WTC11 (cell line): ENCODE results near the gene LETMD1. TPM values are rescaled to one million over a fixed set of nuclear protein-coding genes. Genes with fewer than 3 reads are reported as not detected.

Source experiments
- ATAC-seq: fragments of 200-7000 bp; cut with Tn5 transposase; 2 replicates; pipeline ENCODE4 v1.10.0; 2021; ENCODE audit warnings: mild to moderate bottlenecking, moderate library complexity
- CTCF ChIA-PET: fragments of 300-600 bp; sonication (Branson Sonifier 250); formaldehyde crosslinking; loops from one replicate; lab custom pipeline; 2021; ENCODE audit warnings: antibody characterized with exemption; lab: Charles Lee
- POLR2A ChIA-PET: fragments of 350-600 bp; sonication (Branson Sonifier 250); formaldehyde crosslinking; loops from one replicate; lab custom pipeline; 2021; ENCODE audit warnings: antibody characterized with exemption; lab: Charles Lee
- DNase-seq: peaks from one replicate; pipeline ENCODE4 v3.0.0; 2021; ENCODE audit warnings: low spot score
- H3K27ac Mint-ChIP-seq: 2 replicates; pipeline ENCODE4 v1.8.0; 2021; ENCODE audit warnings: mixed read lengths
- H3K27me3 Mint-ChIP-seq: 2 replicates; pipeline ENCODE4 v1.8.0; 2021; ENCODE audit warnings: low read depth, mild to moderate bottlenecking, moderate library complexity, mixed read lengths
- H3K36me3 Mint-ChIP-seq: 2 replicates; pipeline ENCODE4 v1.8.0; 2021; ENCODE audit warnings: mixed read lengths
- H3K4me1 Mint-ChIP-seq: 2 replicates; pipeline ENCODE4 v1.8.0; 2022; ENCODE audit warnings: mixed read lengths
- H3K4me3 Mint-ChIP-seq: 2 replicates; pipeline ENCODE4 v1.8.0; 2021; ENCODE audit warnings: mild to moderate bottlenecking, moderate library complexity, mixed read lengths
- H3K9me3 Mint-ChIP-seq: 2 replicates; pipeline ENCODE4 v1.8.0; 2021; ENCODE audit warnings: mixed read lengths
- EMX1 ChIP-seq: fragments of 250-450 bp; sonication (Bioruptor Pico); IDR thresholded peaks from 2 replicates; pipeline ENCODE4 v1.8.0; 2021; ENCODE audit warnings: mild to moderate bottlenecking
- FOXJ3 ChIP-seq: sonication (generic); formaldehyde crosslinking; IDR thresholded peaks from 2 replicates; pipeline ENCODE4 v1.9.0; 2021; ENCODE audit warnings: missing genetic modification reagents, mild to moderate bottlenecking, borderline replicate concordance
- GRHL2 ChIP-seq: fragments of 250-450 bp; sonication (Bioruptor Pico); IDR thresholded peaks from 2 replicates; pipeline ENCODE4 v1.8.0; 2022; ENCODE audit warnings: mild to moderate bottlenecking, moderate library complexity; ENCODE audit not compliant: insufficient replicate concordance, severe bottlenecking
- JAZF1 ChIP-seq: fragments of 250-450 bp; sonication (Bioruptor Pico); IDR thresholded peaks from 2 replicates; pipeline ENCODE4 v1.9.0; 2021; ENCODE audit warnings: moderate library complexity, mild to moderate bottlenecking, inconsistent platforms
- MLX ChIP-seq: sonication (generic); formaldehyde crosslinking; IDR thresholded peaks from 2 replicates; pipeline ENCODE4 v1.8.1; 2023; ENCODE audit warnings: mild to moderate bottlenecking, missing genetic modification reagents, moderate library complexity
- MXD4 ChIP-seq: fragments of 250-450 bp; sonication (Bioruptor Pico); IDR thresholded peaks from 2 replicates; pipeline ENCODE4 v1.8.0; 2021; ENCODE audit warnings: mild to moderate bottlenecking, moderate library complexity, borderline replicate concordance
- NFE2L1 ChIP-seq: sonication (generic); formaldehyde crosslinking; IDR thresholded peaks from 2 replicates; pipeline ENCODE4 v1.8.1; 2023; ENCODE audit warnings: missing genetic modification reagents
- NFYB ChIP-seq: sonication (generic); formaldehyde crosslinking; conservative IDR thresholded peaks from 2 replicates; pipeline ENCODE4 v1.8.0; 2022; ENCODE audit warnings: low read depth, missing genetic modification reagents
- NR3C1 ChIP-seq: sonication (generic); formaldehyde crosslinking; conservative IDR thresholded peaks from 2 replicates; pipeline ENCODE4 v1.8.1; 2023; ENCODE audit warnings: low read depth, mild to moderate bottlenecking, missing genetic modification reagents
- OVOL2 ChIP-seq: fragments of 250-450 bp; sonication (Bioruptor Pico); IDR thresholded peaks from 2 replicates; pipeline ENCODE4 v1.9.0; 2021; ENCODE audit warnings: mild to moderate bottlenecking, borderline replicate concordance
- RELA ChIP-seq: sonication (generic); formaldehyde crosslinking; IDR thresholded peaks from 2 replicates; pipeline ENCODE4 v1.8.1; 2022; ENCODE audit warnings: missing genetic modification reagents, mild to moderate bottlenecking, borderline replicate concordance
- SMAD3 ChIP-seq: sonication (generic); formaldehyde crosslinking; IDR thresholded peaks from 2 replicates; pipeline ENCODE4 v1.8.0; 2022; ENCODE audit warnings: missing genetic modification reagents, mild to moderate bottlenecking, borderline replicate concordance
- SOX15 ChIP-seq: fragments of 250-450 bp; sonication (Bioruptor Pico); IDR thresholded peaks from 2 replicates; pipeline ENCODE4 v1.9.0; 2021; ENCODE audit warnings: mild to moderate bottlenecking
- SP1 ChIP-seq: sonication (generic); formaldehyde crosslinking; conservative IDR thresholded peaks from 2 replicates; pipeline ENCODE4 v1.8.1; 2022; ENCODE audit warnings: missing genetic modification reagents
- ZNF232 ChIP-seq: sonication (generic); formaldehyde crosslinking; IDR thresholded peaks from 2 replicates; pipeline ENCODE4 v1.8.0; 2022; ENCODE audit warnings: mild to moderate bottlenecking, missing genetic modification reagents
- ZNF423 ChIP-seq: fragments of 250-450 bp; sonication (Bioruptor Pico); IDR thresholded peaks from 2 replicates; pipeline ENCODE4 v2.1.2; 2022; ENCODE audit warnings: mild to moderate bottlenecking, moderate library complexity
- total RNA-seq: library from RNA; stranded (reverse); gene quantifications from 3 replicates; pipeline ENCODE4 v1.2.3, GENCODE V29; 2021
- TF ChIP-seq, protein P1 (sequence below): sonication (generic); formaldehyde crosslinking; IDR thresholded peaks from 2 replicates; pipeline ENCODE4 v1.8.1; 2023; ENCODE audit warnings: mild to moderate bottlenecking, missing genetic modification reagents
- TF ChIP-seq, protein P2 (sequence below): sonication (generic); formaldehyde crosslinking; IDR thresholded peaks from 2 replicates; pipeline ENCODE4 v1.8.0; 2023; ENCODE audit warnings: missing genetic modification reagents
- TF ChIP-seq, protein P3 (sequence below): sonication (generic); formaldehyde crosslinking; IDR thresholded peaks from 2 replicates; pipeline ENCODE4 v1.8.1; 2022; ENCODE audit warnings: mild to moderate bottlenecking, moderate library complexity, missing genetic modification reagents
- TF ChIP-seq, protein P4 (sequence below): sonication (generic); formaldehyde crosslinking; IDR thresholded peaks from 2 replicates; pipeline ENCODE4 v1.8.1; 2023; ENCODE audit warnings: mild to moderate bottlenecking, missing genetic modification reagents
- TF ChIP-seq, protein P5 (sequence below): fragments of 250-450 bp; sonication (Bioruptor Pico); IDR thresholded peaks from 2 replicates; pipeline ENCODE4 v2.1.2; 2022; ENCODE audit warnings: mild to moderate bottlenecking, moderate library complexity
- TF ChIP-seq, protein P6 (sequence below): fragments of 250-450 bp; sonication (Bioruptor Pico); IDR thresholded peaks from 2 replicates; pipeline ENCODE4 v1.9.0; 2021; ENCODE audit warnings: mild to moderate bottlenecking

The LETMD1 gene
- total RNA-seq, 1 experiment from 2014 or later: 43.3 TPM

DNA sequence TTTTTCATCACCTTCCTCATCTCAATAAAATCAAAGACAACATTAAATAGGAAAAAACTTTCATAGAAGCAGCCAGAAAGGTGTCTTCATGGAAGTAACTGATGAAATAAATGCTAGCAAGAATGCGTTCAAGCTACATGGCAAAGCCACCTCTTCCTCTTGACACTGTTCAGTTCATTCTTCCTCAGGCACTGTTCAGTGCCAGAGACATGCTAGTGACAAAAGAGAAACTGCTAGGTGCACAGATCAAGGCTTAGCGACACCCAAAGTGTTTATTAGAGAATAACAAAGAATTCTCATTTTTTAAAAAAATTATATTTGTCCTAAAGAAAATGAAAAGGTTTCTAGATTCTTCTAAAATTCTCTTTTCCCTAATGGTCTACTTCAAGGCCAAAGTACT is 29.2 kb upstream of the LETMD1 start (continued):
- TF ChIP-seq, protein P1, sequence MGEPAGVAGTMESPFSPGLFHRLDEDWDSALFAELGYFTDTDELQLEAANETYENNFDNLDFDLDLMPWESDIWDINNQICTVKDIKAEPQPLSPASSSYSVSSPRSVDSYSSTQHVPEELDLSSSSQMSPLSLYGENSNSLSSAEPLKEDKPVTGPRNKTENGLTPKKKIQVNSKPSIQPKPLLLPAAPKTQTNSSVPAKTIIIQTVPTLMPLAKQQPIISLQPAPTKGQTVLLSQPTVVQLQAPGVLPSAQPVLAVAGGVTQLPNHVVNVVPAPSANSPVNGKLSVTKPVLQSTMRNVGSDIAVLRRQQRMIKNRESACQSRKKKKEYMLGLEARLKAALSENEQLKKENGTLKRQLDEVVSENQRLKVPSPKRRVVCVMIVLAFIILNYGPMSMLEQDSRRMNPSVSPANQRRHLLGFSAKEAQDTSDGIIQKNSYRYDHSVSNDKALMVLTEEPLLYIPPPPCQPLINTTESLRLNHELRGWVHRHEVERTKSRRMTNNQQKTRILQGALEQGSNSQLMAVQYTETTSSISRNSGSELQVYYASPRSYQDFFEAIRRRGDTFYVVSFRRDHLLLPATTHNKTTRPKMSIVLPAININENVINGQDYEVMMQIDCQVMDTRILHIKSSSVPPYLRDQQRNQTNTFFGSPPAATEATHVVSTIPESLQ (CRISPR knock-in tag): no peak
- no peak for TF ChIP-seq NFE2L1 (CRISPR knock-in tag)

DNA sequence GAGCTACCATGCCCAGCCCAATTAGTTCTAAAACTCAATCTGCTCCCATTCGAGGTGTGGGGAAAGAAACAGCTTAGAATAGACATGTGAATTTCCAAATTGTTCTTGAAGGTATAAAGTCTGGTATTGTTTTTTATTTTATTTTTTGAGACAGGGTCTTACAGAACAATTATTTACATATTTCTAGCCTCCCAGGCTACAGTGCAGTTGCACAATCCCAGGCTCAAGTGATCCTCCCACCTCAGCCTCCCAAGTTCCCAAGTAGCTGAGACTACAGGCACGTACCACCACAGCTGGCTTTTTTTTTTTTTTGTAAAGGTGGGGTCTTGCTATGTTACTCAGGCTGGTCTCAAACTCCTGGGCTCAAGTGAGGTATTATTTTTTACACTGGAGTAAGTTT is 28.2 kb upstream of the LETMD1 start:
- CTCF ChIA-PET: no interaction called here
- Mint-ChIP-seq H3K4me1 (peaks cover 18% of the 10 kb centered on the region), H3K9me3 (no peaks in the 10 kb centered on the region), H3K36me3 (no peaks in the 10 kb centered on the region), H3K27me3 (no peaks in the 10 kb centered on the region), H3K27ac (no peak overlapping the region)
- ATAC-seq (no peak), DNase-seq (no peak)
- POLR2A ChIA-PET: no interaction called here
- TF ChIP-seq ZNF232 (no peak), GRHL2 (CRISPR knock-in tag) (no peak), NR3C1 (no peak), FOXJ3 (CRISPR knock-in tag) (no peak), EMX1 (no peak), JAZF1 (CRISPR knock-in tag) (no peak), OVOL2 (CRISPR knock-in tag) (no peak), RELA (no peak), SOX15 (CRISPR knock-in tag) (no peak)
- TF ChIP-seq, protein P2, sequence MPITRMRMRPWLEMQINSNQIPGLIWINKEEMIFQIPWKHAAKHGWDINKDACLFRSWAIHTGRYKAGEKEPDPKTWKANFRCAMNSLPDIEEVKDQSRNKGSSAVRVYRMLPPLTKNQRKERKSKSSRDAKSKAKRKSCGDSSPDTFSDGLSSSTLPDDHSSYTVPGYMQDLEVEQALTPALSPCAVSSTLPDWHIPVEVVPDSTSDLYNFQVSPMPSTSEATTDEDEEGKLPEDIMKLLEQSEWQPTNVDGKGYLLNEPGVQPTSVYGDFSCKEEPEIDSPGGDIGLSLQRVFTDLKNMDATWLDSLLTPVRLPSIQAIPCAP (CRISPR knock-in tag): no peak
- TF ChIP-seq, protein P3, sequence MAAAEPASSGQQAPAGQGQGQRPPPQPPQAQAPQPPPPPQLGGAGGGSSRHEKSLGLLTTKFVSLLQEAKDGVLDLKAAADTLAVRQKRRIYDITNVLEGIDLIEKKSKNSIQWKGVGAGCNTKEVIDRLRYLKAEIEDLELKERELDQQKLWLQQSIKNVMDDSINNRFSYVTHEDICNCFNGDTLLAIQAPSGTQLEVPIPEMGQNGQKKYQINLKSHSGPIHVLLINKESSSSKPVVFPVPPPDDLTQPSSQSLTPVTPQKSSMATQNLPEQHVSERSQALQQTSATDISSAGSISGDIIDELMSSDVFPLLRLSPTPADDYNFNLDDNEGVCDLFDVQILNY (CRISPR knock-in tag): no peak
- TF ChIP-seq, protein P1 (CRISPR knock-in tag): no peak
- TF ChIP-seq, protein P4, sequence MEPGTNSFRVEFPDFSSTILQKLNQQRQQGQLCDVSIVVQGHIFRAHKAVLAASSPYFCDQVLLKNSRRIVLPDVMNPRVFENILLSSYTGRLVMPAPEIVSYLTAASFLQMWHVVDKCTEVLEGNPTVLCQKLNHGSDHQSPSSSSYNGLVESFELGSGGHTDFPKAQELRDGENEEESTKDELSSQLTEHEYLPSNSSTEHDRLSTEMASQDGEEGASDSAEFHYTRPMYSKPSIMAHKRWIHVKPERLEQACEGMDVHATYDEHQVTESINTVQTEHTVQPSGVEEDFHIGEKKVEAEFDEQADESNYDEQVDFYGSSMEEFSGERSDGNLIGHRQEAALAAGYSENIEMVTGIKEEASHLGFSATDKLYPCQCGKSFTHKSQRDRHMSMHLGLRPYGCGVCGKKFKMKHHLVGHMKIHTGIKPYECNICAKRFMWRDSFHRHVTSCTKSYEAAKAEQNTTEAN: no peak
- TF ChIP-seq, protein P5, sequence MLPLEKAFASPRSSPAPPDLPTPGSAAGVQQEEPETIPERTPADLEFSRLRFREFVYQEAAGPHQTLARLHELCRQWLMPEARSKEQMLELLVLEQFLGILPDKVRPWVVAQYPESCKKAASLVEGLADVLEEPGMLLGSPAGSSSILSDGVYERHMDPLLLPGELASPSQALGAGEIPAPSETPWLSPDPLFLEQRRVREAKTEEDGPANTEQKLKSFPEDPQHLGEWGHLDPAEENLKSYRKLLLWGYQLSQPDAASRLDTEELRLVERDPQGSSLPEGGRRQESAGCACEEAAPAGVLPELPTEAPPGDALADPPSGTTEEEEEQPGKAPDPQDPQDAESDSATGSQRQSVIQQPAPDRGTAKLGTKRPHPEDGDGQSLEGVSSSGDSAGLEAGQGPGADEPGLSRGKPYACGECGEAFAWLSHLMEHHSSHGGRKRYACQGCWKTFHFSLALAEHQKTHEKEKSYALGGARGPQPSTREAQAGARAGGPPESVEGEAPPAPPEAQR (CRISPR knock-in tag): no peak
- TF ChIP-seq, all 79 proteins: peak for 0
- H3K4me3 Mint-ChIP-seq: no peak overlapping the region

GRCh38 chr12:51020448-51021182 is 27.5 kb upstream of the LETMD1 start:
- ChIA-PET POLR2A (interaction anchor here (2.0 kb wide), 1 partner anchor 17 kb away, joined by 6 read pairs; no protein-coding TSS in a partner anchor), CTCF (no interaction called here)
- no peak for DNase-seq
- H3K9me3 Mint-ChIP-seq: no peaks in the 10 kb centered on the region
- H3K36me3 Mint-ChIP-seq: no peaks in the 10 kb centered on the region
- H3K27ac Mint-ChIP-seq: no peak overlapping the region
- no peaks in the 10 kb centered on the region for H3K27me3 Mint-ChIP-seq
- no peak for ATAC-seq
- no peak overlapping the region for H3K4me3 Mint-ChIP-seq
- H3K4me1 Mint-ChIP-seq: peaks cover 25% of the 10 kb centered on the region
- TF ChIP-seq SMAD3 (CRISPR knock-in tag) (no peak), ZNF423 (CRISPR knock-in tag) (no peak), NFYB (CRISPR knock-in tag) (no peak), MXD4 (CRISPR knock-in tag) (no peak), SP1 (CRISPR knock-in tag) (no peak), MLX (CRISPR knock-in tag) (no peak)
- TF ChIP-seq, protein P6, sequence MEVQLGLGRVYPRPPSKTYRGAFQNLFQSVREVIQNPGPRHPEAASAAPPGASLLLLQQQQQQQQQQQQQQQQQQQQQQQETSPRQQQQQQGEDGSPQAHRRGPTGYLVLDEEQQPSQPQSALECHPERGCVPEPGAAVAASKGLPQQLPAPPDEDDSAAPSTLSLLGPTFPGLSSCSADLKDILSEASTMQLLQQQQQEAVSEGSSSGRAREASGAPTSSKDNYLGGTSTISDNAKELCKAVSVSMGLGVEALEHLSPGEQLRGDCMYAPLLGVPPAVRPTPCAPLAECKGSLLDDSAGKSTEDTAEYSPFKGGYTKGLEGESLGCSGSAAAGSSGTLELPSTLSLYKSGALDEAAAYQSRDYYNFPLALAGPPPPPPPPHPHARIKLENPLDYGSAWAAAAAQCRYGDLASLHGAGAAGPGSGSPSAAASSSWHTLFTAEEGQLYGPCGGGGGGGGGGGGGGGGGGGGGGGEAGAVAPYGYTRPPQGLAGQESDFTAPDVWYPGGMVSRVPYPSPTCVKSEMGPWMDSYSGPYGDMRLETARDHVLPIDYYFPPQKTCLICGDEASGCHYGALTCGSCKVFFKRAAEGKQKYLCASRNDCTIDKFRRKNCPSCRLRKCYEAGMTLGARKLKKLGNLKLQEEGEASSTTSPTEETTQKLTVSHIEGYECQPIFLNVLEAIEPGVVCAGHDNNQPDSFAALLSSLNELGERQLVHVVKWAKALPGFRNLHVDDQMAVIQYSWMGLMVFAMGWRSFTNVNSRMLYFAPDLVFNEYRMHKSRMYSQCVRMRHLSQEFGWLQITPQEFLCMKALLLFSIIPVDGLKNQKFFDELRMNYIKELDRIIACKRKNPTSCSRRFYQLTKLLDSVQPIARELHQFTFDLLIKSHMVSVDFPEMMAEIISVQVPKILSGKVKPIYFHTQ: no peak
